Chondrocyte (in vitro differentiated cells): ENCODE results near the gene CRTC2. TPM values are rescaled to one million over a fixed set of nuclear protein-coding genes. Genes with fewer than 3 reads are reported as not detected.
"Not testable (repeated sequence)": the region's sequence is repeated elsewhere in the genome, so short reads cannot be mapped to it uniquely, and the experiment has no call there.

Experiments used
- DNase-seq: peaks from one replicate; pipeline ENCODE4 v3.0.0; 2021; ENCODE audit warnings: mixed read lengths, low spot score
- H3K27ac Mint-ChIP-seq: one replicate; pipeline ENCODE4 v1.8.0; 2021; ENCODE audit warnings: mild to moderate bottlenecking, moderate library complexity, mixed read lengths; ENCODE audit not compliant: unreplicated experiment
- H3K27me3 Mint-ChIP-seq: 2 replicates; pipeline ENCODE4 v1.8.0; 2021; ENCODE audit warnings: low read depth, mixed read lengths
- H3K36me3 Mint-ChIP-seq: 2 replicates; pipeline ENCODE4 v1.8.0; 2021; ENCODE audit warnings: low read depth, mixed read lengths
- H3K4me1 Mint-ChIP-seq: 2 replicates; pipeline ENCODE4 v1.8.0; 2021; ENCODE audit warnings: low read depth, mild to moderate bottlenecking, mixed read lengths
- H3K4me3 Mint-ChIP-seq: one replicate; pipeline ENCODE4 v1.8.0; 2021; ENCODE audit warnings: mild to moderate bottlenecking, moderate library complexity, mixed read lengths; ENCODE audit not compliant: unreplicated experiment
- H3K9me3 Mint-ChIP-seq: 2 replicates; pipeline ENCODE4 v1.8.0; 2021; ENCODE audit warnings: low read depth, mixed read lengths
- CTCF ChIP-seq: fragments of 200-600 bp; sonication (generic); IDR thresholded peaks from 2 replicates; pipeline ENCODE4 v1.5.0; 2021; ENCODE audit warnings: antibody characterized with exemption, mild to moderate bottlenecking, moderate library complexity
- long read RNA-seq: library from polyadenylated mRNA; stranded (forward); transcript quantifications from one replicate; pipeline ENCODE4 v2.0.0, GENCODE V29; 2021
- total RNA-seq: library from RNA; stranded (reverse); gene quantifications from 3 replicates; pipeline ENCODE4 v1.2.1, GENCODE V29; 2021

The CRTC2 gene
- total RNA-seq = 24.2 to 32.5 TPM (median 30.9 TPM) in 3 replicates
- long read RNA-seq, partial matches to known transcripts = 4 of 9 reads
- long read RNA-seq, other reads (novel, unspliced or antisense) = 4 of 9 reads

GRCh38 chr1:153958111-153958960, at the start of gene CRTC2:
CRTC2 (minus strand) TSS chr1:153958612; CDS start chr1:153958497, 115 bp downstream.
- Mint-ChIP-seq H3K27me3 (no peaks in the 10 kb centered on the region), H3K4me1 (peaks cover 54% of the 10 kb centered on the region), H3K27ac (peak within 1 kb of the TSS; percentile 97), H3K36me3 (peaks cover 8% of the 10 kb centered on the region), H3K4me3 (peak within 1 kb of the TSS; percentile 98), H3K9me3 (no peaks in the 10 kb centered on the region)
- TF ChIP-seq CTCF = no peak
- DNase-seq = peak; percentile 98

GRCh38 chr1:154006136-154006535, 47.7 kb upstream of the CRTC2 start:
- peaks cover 12% of the 10 kb centered on the region for H3K4me1 Mint-ChIP-seq
- H3K27me3 Mint-ChIP-seq = no peaks in the 10 kb centered on the region
- H3K36me3 Mint-ChIP-seq = no peaks in the 10 kb centered on the region
- no peak overlapping the region for H3K4me3 Mint-ChIP-seq
- TF ChIP-seq CTCF = no peak
- no peak for DNase-seq
- H3K27ac Mint-ChIP-seq = peak overlapping the region; percentile 65
- H3K9me3 Mint-ChIP-seq = no peaks in the 10 kb centered on the region

GRCh38 chr1:154000420-154000819, 42.0 kb upstream of the CRTC2 start:
- no peak for DNase-seq
- no peak overlapping the region for H3K27ac Mint-ChIP-seq
- H3K4me3 Mint-ChIP-seq = no peak overlapping the region
- H3K9me3 Mint-ChIP-seq = no peaks in the 10 kb centered on the region
- H3K4me1 Mint-ChIP-seq = peaks cover 5% of the 10 kb centered on the region
- no peak for TF ChIP-seq CTCF
- peaks cover 3% of the 10 kb centered on the region for H3K36me3 Mint-ChIP-seq
- no peaks in the 10 kb centered on the region for H3K27me3 Mint-ChIP-seq

- peaks cover 12% of the 10 kb centered on the region for H3K36me3 Mint-ChIP-seq
- not testable (repeated sequence) for H3K27ac Mint-ChIP-seq, H3K4me3 Mint-ChIP-seq, DNase-seq, H3K27me3 Mint-ChIP-seq, H3K9me3 Mint-ChIP-seq
- H3K4me1 Mint-ChIP-seq = peaks cover 17% of the 10 kb centered on the region
These were observed 38.5 kb upstream of the CRTC2 start for GRCh38 chr1:153996882-153997281.

GRCh38 chr1:153995640-153996039, 37.2 kb upstream of the CRTC2 start:
- Mint-ChIP-seq H3K27me3 (no peaks in the 10 kb centered on the region), H3K4me1 (peaks cover 23% of the 10 kb centered on the region), H3K36me3 (peaks cover 21% of the 10 kb centered on the region), H3K27ac (peak overlapping the region; percentile 51), H3K9me3 (no peaks in the 10 kb centered on the region), H3K4me3 (no peak overlapping the region)
- no peak for TF ChIP-seq CTCF
- no peak for DNase-seq
